HEK293 (cell line): ENCODE measurements around the gene EDIL3.

Experiments
- CTCF ChIA-PET: fragments of 350-600 bp; formaldehyde crosslinking; extraction: SDS; loops from one replicate; lab custom pipeline; 2021; ENCODE audit warnings: antibody characterized with exemption; lab: Yijun Ruan, JAX
- POLR2A ChIA-PET: fragments of 300-600 bp; formaldehyde crosslinking; extraction: SDS; loops from one replicate; lab custom pipeline; 2020; ENCODE audit warnings: antibody characterized with exemption, inconsistent platforms; lab: Yijun Ruan, JAX
- H3K27ac ChIP-seq: fragments of 200-500 bp; sonication (Bioruptor generic); 2 replicates; pipeline ENCODE4 v1.5.1; 2014; ENCODE audit warnings: low read depth, low read length, control low read depth, inconsistent platforms; ENCODE audit errors: extremely low read depth
- H3K36me3 ChIP-seq, 2 experiments: fragments of 200-500 bp in 1 of 2; sonication (Bioruptor generic) in 1 of 2; 1 replicate in 1 of 2; 2 replicates in 1 of 2; pipeline ENCODE4 v1.5.1; 2014 to 2017; ENCODE audit warnings: inconsistent platforms in 2 of 2, low read length in 2 of 2; ENCODE audit not compliant: control insufficient read depth in 2 of 2, insufficient read depth in 1 of 2
- H3K4me1 ChIP-seq: fragments of 200-500 bp; sonication (Bioruptor generic); 2 replicates; pipeline ENCODE4 v1.5.1; 2014; ENCODE audit warnings: mild to moderate bottlenecking, low read length, inconsistent platforms; ENCODE audit not compliant: control insufficient read depth, insufficient read depth
- H3K4me3 ChIP-seq: 2 replicates; pipeline ENCODE4 v1.5.1; 2011; ENCODE audit warnings: low read depth, mild to moderate bottlenecking, control low read depth, low read length, moderate library complexity
- H3K9me3 ChIP-seq: fragments of 200-500 bp; sonication (Bioruptor generic); 2 replicates; pipeline ENCODE4 v1.5.1; 2014; ENCODE audit warnings: low read depth, low read length, inconsistent platforms; ENCODE audit not compliant: control insufficient read depth, insufficient read depth
- KLF8 ChIP-seq: fragments of 450-650 bp; formaldehyde crosslinking; IDR thresholded peaks from 2 replicates; pipeline ENCODE4 v1.5.1; 2016; ENCODE audit warnings: missing biosample characterization, missing genetic modification characterization
- KLF9 ChIP-seq: fragments of 450-650 bp; formaldehyde crosslinking; IDR thresholded peaks from 2 replicates; pipeline ENCODE4 v1.5.1; 2016; ENCODE audit warnings: missing biosample characterization, missing genetic modification characterization, low read depth
- OVOL3 ChIP-seq: fragments of 450-650 bp; formaldehyde crosslinking; IDR thresholded peaks from 2 replicates; pipeline ENCODE4 v1.5.1; 2016; ENCODE audit warnings: missing biosample characterization, missing genetic modification characterization
- ZBTB17 ChIP-seq: fragments of 450-650 bp; formaldehyde crosslinking; IDR thresholded peaks from 2 replicates; pipeline ENCODE4 v1.5.1; 2016; ENCODE audit warnings: missing biosample characterization, missing genetic modification characterization
- ZBTB44 ChIP-seq: fragments of 450-650 bp; IDR thresholded peaks from 2 replicates; pipeline ENCODE4 v1.5.1; 2018; ENCODE audit warnings: missing biosample characterization, mild to moderate bottlenecking, missing genetic modification characterization
- ZBTB49 ChIP-seq: fragments of 450-650 bp; formaldehyde crosslinking; IDR thresholded peaks from 2 replicates; pipeline ENCODE4 v1.5.1; 2016; ENCODE audit warnings: missing biosample characterization, missing genetic modification characterization, low read depth
- ZBTB8A ChIP-seq: fragments of 450-650 bp; formaldehyde crosslinking; IDR thresholded peaks from 2 replicates; pipeline ENCODE4 v1.5.1; 2016; ENCODE audit warnings: missing biosample characterization, missing genetic modification characterization
- ZFP69B ChIP-seq: fragments of 450-650 bp; formaldehyde crosslinking; IDR thresholded peaks from 2 replicates; pipeline ENCODE4 v1.5.1; 2016; ENCODE audit warnings: missing biosample characterization, missing genetic modification characterization
- ZNF175 ChIP-seq: fragments of 450-650 bp; formaldehyde crosslinking; IDR thresholded peaks from 2 replicates; pipeline ENCODE4 v1.5.1; 2016; ENCODE audit warnings: missing biosample characterization, missing genetic modification characterization
- ZNF214 ChIP-seq: fragments of 450-650 bp; formaldehyde crosslinking; IDR thresholded peaks from 2 replicates; pipeline ENCODE4 v1.5.1; 2017; ENCODE audit warnings: missing biosample characterization, mild to moderate bottlenecking, missing genetic modification characterization, borderline replicate concordance
- ZNF302 ChIP-seq: fragments of 450-650 bp; formaldehyde crosslinking; IDR thresholded peaks from 2 replicates; pipeline ENCODE4 v1.5.1; 2016; ENCODE audit warnings: missing biosample characterization, missing genetic modification characterization, low read depth
- ZNF416 ChIP-seq: fragments of 450-650 bp; formaldehyde crosslinking; IDR thresholded peaks from 2 replicates; pipeline ENCODE4 v1.5.1; 2016; ENCODE audit warnings: missing biosample characterization, missing genetic modification characterization
- ZNF510 ChIP-seq: fragments of 450-650 bp; formaldehyde crosslinking; IDR thresholded peaks from 2 replicates; pipeline ENCODE4 v1.5.1; 2018; ENCODE audit warnings: mild to moderate bottlenecking, missing genetic modification characterization, missing biosample characterization; ENCODE audit not compliant: insufficient replicate concordance
- ZNF544 ChIP-seq: fragments of 450-650 bp; formaldehyde crosslinking; IDR thresholded peaks from 2 replicates; pipeline ENCODE4 v1.5.0; 2017; ENCODE audit warnings: missing biosample characterization, missing genetic modification characterization
- ZNF561 ChIP-seq: fragments of 450-650 bp; IDR thresholded peaks from 2 replicates; pipeline ENCODE4 v1.5.1; 2018; ENCODE audit warnings: missing biosample characterization, missing genetic modification characterization, borderline replicate concordance
- ZNF585B ChIP-seq: fragments of 450-650 bp; formaldehyde crosslinking; IDR thresholded peaks from 2 replicates; pipeline ENCODE4 v1.5.1; 2016; ENCODE audit warnings: missing biosample characterization, missing genetic modification characterization
- ZNF596 ChIP-seq: fragments of 450-650 bp; IDR thresholded peaks from 2 replicates; pipeline ENCODE4 v1.5.0; 2018; ENCODE audit warnings: missing biosample characterization, mild to moderate bottlenecking, missing genetic modification characterization, moderate library complexity
- ZNF624 ChIP-seq: fragments of 450-650 bp; formaldehyde crosslinking; IDR thresholded peaks from 2 replicates; pipeline ENCODE4 v1.5.1; 2017; ENCODE audit warnings: missing biosample characterization, missing genetic modification characterization
- ZNF626 ChIP-seq: fragments of 450-650 bp; sonication (Bioruptor Pico); formaldehyde crosslinking; IDR thresholded peaks from 2 replicates; pipeline ENCODE4 v1.5.1; 2018; ENCODE audit warnings: missing biosample characterization, missing genetic modification characterization, inconsistent platforms
- ZNF776 ChIP-seq: fragments of 450-650 bp; formaldehyde crosslinking; IDR thresholded peaks from 2 replicates; pipeline ENCODE4 v1.5.0; 2017; ENCODE audit warnings: missing biosample characterization, missing genetic modification characterization, borderline replicate concordance
- TF ChIP-seq, protein P1 (sequence below): fragments of 450-650 bp; formaldehyde crosslinking; IDR thresholded peaks from 2 replicates; pipeline ENCODE4 v1.5.1; 2016; ENCODE audit warnings: missing biosample characterization, missing genetic modification characterization

Gene EDIL3

GRCh38 chr5:84059672-84060071 is 325.0 kb downstream of the EDIL3 start:
- CTCF ChIA-PET = no interaction called here
- POLR2A ChIA-PET = no interaction called here

DNA sequence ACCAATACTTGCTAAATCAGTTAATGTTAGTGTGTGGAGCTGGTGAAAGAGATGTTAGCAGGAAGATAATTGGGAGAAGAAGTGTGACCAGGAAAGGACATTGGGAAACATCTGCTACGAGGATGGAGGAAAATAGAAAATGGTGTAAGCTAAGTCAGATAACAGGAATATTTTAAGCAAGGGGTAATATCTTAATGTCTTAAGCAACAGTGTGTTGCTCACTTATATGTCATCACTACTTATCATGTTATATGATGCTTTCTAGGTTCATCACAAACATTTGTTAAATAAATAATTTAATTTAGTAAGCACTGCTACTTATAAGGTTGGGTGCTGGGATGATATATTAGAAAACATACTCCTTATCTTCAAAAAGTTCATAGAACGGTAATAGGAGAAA is 326.1 kb downstream of the EDIL3 start:
- no peak for TF ChIP-seq ZNF544 (tag by site-specific recombination)
- CTCF ChIA-PET = no interaction called here
- H3K9me3 ChIP-seq = no peaks in the 10 kb centered on the region
- no peak overlapping the region for H3K4me3 ChIP-seq
- no peaks in the 10 kb centered on the region for H3K36me3 ChIP-seq
- no peaks in the 10 kb centered on the region for H3K4me1 ChIP-seq
- POLR2A ChIA-PET = no interaction called here
- no peak overlapping the region for H3K27ac ChIP-seq

More at GRCh38 chr5:84059672-84060071, 325.0 kb downstream of the EDIL3 start:
- no peak overlapping the region for H3K27ac ChIP-seq
- H3K4me1 ChIP-seq = no peaks in the 10 kb centered on the region
- no peak for TF ChIP-seq ZNF214 (tag by site-specific recombination)
- no peak for TF ChIP-seq ZNF585B (tag by site-specific recombination)
- TF ChIP-seq KLF8 (tag by site-specific recombination) = no peak
- TF ChIP-seq ZBTB17 (tag by site-specific recombination) = no peak
- TF ChIP-seq ZNF624 (tag by site-specific recombination) = no peak
- no peak for TF ChIP-seq ZNF561 (tag by site-specific recombination)
- H3K9me3 ChIP-seq = no peaks in the 10 kb centered on the region
- no peaks in the 10 kb centered on the region for H3K36me3 ChIP-seq
- no peak overlapping the region for H3K4me3 ChIP-seq

DNA sequence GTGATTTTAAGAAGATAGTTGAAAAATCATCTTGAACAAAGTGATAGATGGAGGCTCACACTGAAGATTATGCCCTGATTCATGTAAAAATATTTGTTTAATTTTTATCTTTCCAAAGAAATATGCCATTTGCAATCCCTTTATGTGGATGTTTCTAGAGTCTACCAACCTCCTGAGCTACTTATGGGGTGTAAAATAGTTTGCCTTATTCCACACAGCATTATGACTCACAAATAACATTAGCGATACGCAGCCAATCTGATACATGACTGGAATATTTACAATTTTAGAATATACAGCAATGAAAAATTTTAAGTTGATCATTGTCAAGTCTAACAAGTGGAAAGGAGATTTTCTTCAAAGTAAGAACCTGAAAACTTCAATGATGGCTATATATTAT is 327.5 kb downstream of the EDIL3 start:
- TF ChIP-seq ZBTB49 (tag by site-specific recombination) (no peak), ZNF596 (tag by site-specific recombination) (no peak), ZNF776 (tag by site-specific recombination) (no peak), ZNF175 (no peak), ZNF302 (no peak), ZBTB44 (tag by site-specific recombination) (no peak), OVOL3 (tag by site-specific recombination) (no peak), ZBTB8A (no peak), ZFP69B (tag by site-specific recombination) (no peak), ZNF510 (tag by site-specific recombination) (no peak), KLF9 (no peak), ZNF626 (tag by site-specific recombination) (no peak), ZNF416 (tag by site-specific recombination) (no peak)
- TF ChIP-seq, protein P1, sequence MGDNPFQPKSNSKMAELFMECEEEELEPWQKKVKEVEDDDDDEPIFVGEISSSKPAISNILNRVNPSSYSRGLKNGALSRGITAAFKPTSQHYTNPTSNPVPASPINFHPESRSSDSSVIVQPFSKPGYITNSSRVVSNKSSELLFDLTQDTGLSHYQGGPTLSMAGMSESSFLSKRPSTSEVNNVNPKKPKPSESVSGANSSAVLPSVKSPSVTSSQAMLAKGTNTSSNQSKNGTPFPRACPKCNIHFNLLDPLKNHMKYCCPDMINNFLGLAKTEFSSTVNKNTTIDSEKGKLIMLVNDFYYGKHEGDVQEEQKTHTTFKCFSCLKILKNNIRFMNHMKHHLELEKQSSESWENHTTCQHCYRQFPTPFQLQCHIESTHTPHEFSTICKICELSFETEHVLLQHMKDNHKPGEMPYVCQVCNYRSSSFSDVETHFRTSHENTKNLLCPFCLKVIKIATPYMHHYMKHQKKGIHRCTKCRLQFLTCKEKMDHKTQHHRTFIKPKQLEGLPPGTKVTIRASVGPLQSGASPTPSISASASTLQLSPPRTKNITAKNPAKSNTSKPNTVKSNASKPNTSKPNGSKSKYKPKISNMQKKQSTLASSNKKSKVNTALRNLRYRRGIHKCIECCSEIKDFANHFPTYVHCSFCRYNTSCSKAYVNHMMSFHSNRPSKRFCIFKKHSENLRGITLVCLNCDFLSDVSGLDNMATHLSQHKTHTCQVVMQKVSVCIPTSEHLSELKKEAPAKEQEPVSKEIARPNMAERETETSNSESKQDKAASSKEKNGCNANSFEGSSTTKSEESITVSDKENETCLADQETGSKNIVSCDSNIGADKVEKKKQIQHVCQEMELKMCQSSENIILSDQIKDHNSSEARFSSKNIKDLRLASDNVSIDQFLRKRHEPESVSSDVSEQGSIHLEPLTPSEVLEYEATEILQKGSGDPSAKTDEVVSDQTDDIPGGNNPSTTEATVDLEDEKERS (tag by site-specific recombination) = no peak

More for the DNA sequence above, 327.5 kb downstream of the EDIL3 start:
- no peak overlapping the region for H3K4me3 ChIP-seq
- POLR2A ChIA-PET = no interaction called here
- CTCF ChIA-PET = interaction anchor here (0.6 kb wide), 1 partner anchor 124 kb away, joined by 3 read pairs; no protein-coding TSS in a partner anchor
- H3K36me3 ChIP-seq = no peaks in the 10 kb centered on the region
- H3K9me3 ChIP-seq = no peaks in the 10 kb centered on the region
- H3K4me1 ChIP-seq = no peaks in the 10 kb centered on the region
- H3K27ac ChIP-seq = no peak overlapping the region
